Naive thymus-derived CD4-positive, alpha-beta T cell (primary cell): ENCODE data around the gene WDR87. TPM values are rescaled to one million over a fixed set of nuclear protein-coding genes. Genes with fewer than 3 reads are reported as not detected.

Experiments
- ATAC-seq: fragments of 150-1000 bp; cut with Tn5 transposase; 2 replicates; pipeline ENCODE4 v1.10.0; 2021; ENCODE audit warnings: mild to moderate bottlenecking, moderate library complexity
- CTCF ChIA-PET: fragments of 350-600 bp; sonication (Branson Sonifier 250); formaldehyde crosslinking; loops from one replicate; lab custom pipeline; 2021; ENCODE audit warnings: antibody characterized with exemption; lab: Charles Lee
- POLR2A ChIA-PET: fragments of 350-600 bp; sonication (Branson Sonifier 250); formaldehyde crosslinking; loops from one replicate; lab custom pipeline; 2021; ENCODE audit warnings: antibody characterized with exemption, inconsistent platforms; lab: Charles Lee
- DNase-seq, 9 donors: peaks; one replicate each; pipeline versions ENCODE4 v3.0.0 to v3.0.0-alpha.2; 2020 to 2022; ENCODE audit warnings: mixed read lengths in 1 of 9
- H3K27ac ChIP-seq: one replicate; pipeline ENCODE4 v1.7.0; 2013; ENCODE audit warnings: mild to moderate bottlenecking, low read depth, low read length, moderate library complexity
- H3K27me3 ChIP-seq, 2 donors: one replicate each; pipeline ENCODE4 v1.7.0; 2013; ENCODE audit warnings: low read length in 2 of 2, mild to moderate bottlenecking in 2 of 2, moderate library complexity in 2 of 2; ENCODE audit not compliant: control insufficient read depth in 2 of 2, insufficient read depth in 2 of 2
- H3K36me3 ChIP-seq, 3 experiments: 1 replicate in 2 of 3; 2 replicates in 1 of 3; pipeline ENCODE4 v1.7.0; 2013; ENCODE audit warnings: low read length in 3 of 3, mild to moderate bottlenecking in 3 of 3, moderate library complexity in 1 of 3; ENCODE audit not compliant: insufficient read depth in 3 of 3, control insufficient read depth in 2 of 3
- H3K4me1 ChIP-seq, 2 donors: one replicate each; pipeline ENCODE4 v1.7.0; 2013; ENCODE audit warnings: low read length in 2 of 2, mild to moderate bottlenecking in 2 of 2, moderate library complexity in 1 of 2; ENCODE audit not compliant: control insufficient read depth in 2 of 2, insufficient read depth in 2 of 2
- H3K4me3 ChIP-seq: 2 replicates; pipeline ENCODE4 v1.7.0; 2013; ENCODE audit warnings: mild to moderate bottlenecking, low read length
- H3K9me3 ChIP-seq, 3 experiments: 1 replicate in 2 of 3; 2 replicates in 1 of 3; pipeline ENCODE4 v1.7.0; 2013; ENCODE audit warnings: low read length in 3 of 3; ENCODE audit not compliant: control insufficient read depth in 2 of 3
- H3K27ac Mint-ChIP-seq, 9 donors: one replicate each; pipeline ENCODE4 v1.8.0; 2020 to 2022; ENCODE audit warnings: mixed read lengths in 9 of 9, mild to moderate bottlenecking in 8 of 9, moderate library complexity in 5 of 9, inconsistent platforms in 2 of 9
- H3K27me3 Mint-ChIP-seq, 5 donors: one replicate each; pipeline ENCODE4 v1.8.0; 2021 to 2022; ENCODE audit warnings: mixed read lengths in 5 of 5, mild to moderate bottlenecking in 1 of 5
- H3K36me3 Mint-ChIP-seq, 5 donors: one replicate each; pipeline ENCODE4 v1.8.0; 2020 to 2022; ENCODE audit warnings: mixed read lengths in 5 of 5, mild to moderate bottlenecking in 3 of 5, inconsistent platforms in 1 of 5
- H3K4me1 Mint-ChIP-seq, 7 donors: one replicate each; pipeline ENCODE4 v1.8.0; 2020 to 2022; ENCODE audit warnings: mixed read lengths in 7 of 7, mild to moderate bottlenecking in 3 of 7, inconsistent platforms in 1 of 7
- H3K4me3 Mint-ChIP-seq, 10 donors: one replicate each; pipeline ENCODE4 v1.8.0; 2020 to 2022; ENCODE audit warnings: mild to moderate bottlenecking in 10 of 10, mixed read lengths in 10 of 10, moderate library complexity in 6 of 10, inconsistent platforms in 2 of 10
- H3K9me3 Mint-ChIP-seq, 11 donors: one replicate each; pipeline ENCODE4 v1.8.0; 2020 to 2022; ENCODE audit warnings: mixed read lengths in 11 of 11, mild to moderate bottlenecking in 4 of 11, inconsistent platforms in 1 of 11, moderate library complexity in 1 of 11
- intact Hi-C, 2 donors: fragments of 100-400 bp; cut with micrococcal nuclease; formaldehyde crosslinking; loops; one replicate each; pipeline ENCODE4 v1.15.1; 2023
- polyA plus RNA-seq, 2 donors: library from polyadenylated mRNA; unstranded; fragments of 300-500 nt; fragmentation: Illumina TruSeq; gene quantifications; one replicate each; pipeline ENCODE4 v1.2.3, GENCODE V29; 2021
- total RNA-seq, 6 experiments: library from RNA in 5 of 6; stranded (reverse) in 5 of 6; gene quantifications; 1 replicate in 5 of 6; 2 replicates in 1 of 6; pipeline ENCODE4 v1.2.3 and lab custom pipeline; 2021 to 2026

WDR87 gene
- total RNA-seq: not detected
- not detected for polyA plus RNA-seq
- total RNA-seq (lab: John Stamatoyannopoulos, UW): not detected

- ChIA-PET POLR2A (interaction anchor here (0.7 to 2.9 kb wide), 9 partner anchors 143 to 1692 kb away, joined by 3 to 18 read pairs (median 5); partner anchors contain the start of genes FAM98C, MRPS12, PSMD8 and SARS2), CTCF (interaction anchor here (0.7 to 1.3 kb wide), 4 partner anchors 189 to 468 kb away, joined by 3 to 5 read pairs (median 3); partner anchors contain the start of genes CATSPERG and PSMD8)
- ATAC-seq: peak; percentile 33
- Mint-ChIP-seq H3K27ac (peak within 1 kb of the TSS; percentile 67 to 95 (median 90)), H3K4me1 (peaks cover 21 to 37% (median 35%) of the 10 kb centered on the region in 7 donors), H3K9me3 (no peaks in the 10 kb centered on the region), H3K27me3 (peaks cover 0 to 2% (median 0%) of the 10 kb centered on the region in 5 donors), H3K4me3 (peak within 1 kb of the TSS; percentile 69 to 96 (median 90)), H3K36me3 (peaks cover 0 to 10% (median 0%) of the 10 kb centered on the region in 5 donors)
- peak in 8 of 9 donors; percentile 26 to 58 (median 52) for DNase-seq
- Histone ChIP-seq H3K36me3 (peaks cover 0 to 4% (median 0%) of the 10 kb centered on the region in 3 experiments), H3K4me3 (peak within 1 kb of the TSS; percentile 99), H3K27ac (peak within 1 kb of the TSS; percentile 89), H3K4me1 (peaks cover 6 to 9% of the 10 kb centered on the region in 2 donors), H3K9me3 (no peaks in the 10 kb centered on the region), H3K27me3 (no peaks in the 10 kb centered on the region)
- intact Hi-C loops: loop anchor here (2.0 to 10.0 kb wide), 10 partner anchors 127 to 1789 kb away; partner anchors contain the start of genes TBCB (in 1 of the 2), ZNF383 (in 1 of the 2), ZNF527 (in 1 of the 2) and ZNF529 (in 1 of the 2)
Measured at GRCh38 chr19:37905946-37906868, at the start of gene WDR87. Gene WDR87 (minus strand): TSS chr19:37906594. CDS start chr19:37898239, 8,355 bp downstream.

- DNase-seq (no peak), ATAC-seq (no peak)
- no peak overlapping the region for H3K27ac ChIP-seq
- H3K4me1 Mint-ChIP-seq: peaks cover 0 to 13% (median 9%) of the 10 kb centered on the region in 7 donors
- H3K4me1 ChIP-seq: no peaks in the 10 kb centered on the region
- CTCF ChIA-PET: no interaction called here
- peaks cover 0 to 77% (median 17%) of the 10 kb centered on the region in 11 donors for H3K9me3 Mint-ChIP-seq
- no peak overlapping the region for H3K27ac Mint-ChIP-seq
- H3K36me3 ChIP-seq: no peaks in the 10 kb centered on the region
- no peak overlapping the region for H3K4me3 Mint-ChIP-seq
- peaks cover 0 to 10% (median 0%) of the 10 kb centered on the region in 3 experiments for H3K9me3 ChIP-seq
- peaks cover 0 to 43% (median 30%) of the 10 kb centered on the region in 5 donors for H3K36me3 Mint-ChIP-seq
- H3K4me3 ChIP-seq: no peak overlapping the region
- POLR2A ChIA-PET: no interaction called here
- H3K27me3 ChIP-seq: no peaks in the 10 kb centered on the region
- no peaks in the 10 kb centered on the region for H3K27me3 Mint-ChIP-seq
- intact Hi-C loops: no loop called here
Measured at GRCh38 chr19:37955986-37956385, 49.6 kb upstream of the WDR87 start.

GRCh38 chr19:37954421-37954874 is 48.1 kb upstream of the WDR87 start:
- H3K4me3 Mint-ChIP-seq: no peak overlapping the region
- H3K27me3 Mint-ChIP-seq: no peaks in the 10 kb centered on the region
- no peak for ATAC-seq
- peaks cover 0 to 10% (median 0%) of the 10 kb centered on the region in 3 experiments for H3K9me3 ChIP-seq
- peaks cover 0 to 75% (median 15%) of the 10 kb centered on the region in 11 donors for H3K9me3 Mint-ChIP-seq
- ChIA-PET POLR2A (no interaction called here), CTCF (no interaction called here)
- peaks cover 0 to 50% (median 38%) of the 10 kb centered on the region in 5 donors for H3K36me3 Mint-ChIP-seq
- H3K4me1 ChIP-seq: no peaks in the 10 kb centered on the region
- H3K4me1 Mint-ChIP-seq: peaks cover 0 to 11% (median 9%) of the 10 kb centered on the region in 7 donors
- no peaks in the 10 kb centered on the region for H3K36me3 ChIP-seq
- H3K27ac Mint-ChIP-seq: no peak overlapping the region
- no peaks in the 10 kb centered on the region for H3K27me3 ChIP-seq
- H3K27ac ChIP-seq: no peak overlapping the region
- no peak for DNase-seq
- intact Hi-C loops: no loop called here
- no peak overlapping the region for H3K4me3 ChIP-seq

GRCh38 chr19:37953918-37954303 is 47.5 kb upstream of the WDR87 start:
- Histone ChIP-seq H3K36me3 (no peaks in the 10 kb centered on the region), H3K4me1 (no peaks in the 10 kb centered on the region), H3K27me3 (no peaks in the 10 kb centered on the region), H3K9me3 (peaks cover 0 to 10% (median 0%) of the 10 kb centered on the region in 3 experiments), H3K27ac (no peak overlapping the region), H3K4me3 (no peak overlapping the region)
- H3K9me3 Mint-ChIP-seq: peaks cover 0 to 70% (median 12%) of the 10 kb centered on the region in 11 donors
- peaks cover 0 to 51% (median 33%) of the 10 kb centered on the region in 5 donors for H3K36me3 Mint-ChIP-seq
- peaks cover 0 to 9% (median 4%) of the 10 kb centered on the region in 7 donors for H3K4me1 Mint-ChIP-seq
- POLR2A ChIA-PET: no interaction called here
- CTCF ChIA-PET: no interaction called here
- intact Hi-C loops: no loop called here
- DNase-seq: no peak
- no peak overlapping the region for H3K4me3 Mint-ChIP-seq
- no peak for ATAC-seq
- no peaks in the 10 kb centered on the region for H3K27me3 Mint-ChIP-seq
- no peak overlapping the region for H3K27ac Mint-ChIP-seq

- CTCF ChIA-PET: interaction anchor here (1.2 kb wide), 1 partner anchor 51 kb away, joined by 3 read pairs; no protein-coding TSS in a partner anchor
- Histone ChIP-seq H3K4me3 (no peak overlapping the region), H3K4me1 (no peaks in the 10 kb centered on the region), H3K36me3 (no peaks in the 10 kb centered on the region), H3K27me3 (no peaks in the 10 kb centered on the region), H3K27ac (no peak overlapping the region), H3K9me3 (peaks cover 0 to 10% (median 0%) of the 10 kb centered on the region in 3 experiments)
- intact Hi-C loops: no loop called here
- Mint-ChIP-seq H3K9me3 (peaks cover 0 to 69% (median 12%) of the 10 kb centered on the region in 11 donors), H3K4me3 (no peak overlapping the region), H3K4me1 (peaks cover 0 to 9% (median 4%) of the 10 kb centered on the region in 7 donors), H3K27me3 (no peaks in the 10 kb centered on the region), H3K27ac (no peak overlapping the region), H3K36me3 (peaks cover 0 to 45% (median 31%) of the 10 kb centered on the region in 5 donors)
- DNase-seq (no peak), ATAC-seq (no peak)
- POLR2A ChIA-PET: interaction anchor here (0.6 kb wide), 1 partner anchor 9 kb away, joined by 3 read pairs; no protein-coding TSS in a partner anchor
Measured at GRCh38 chr19:37953171-37953917, 47.0 kb upstream of the WDR87 start.

- H3K4me3 Mint-ChIP-seq: no peak overlapping the region
- H3K36me3 Mint-ChIP-seq: peaks cover 0 to 49% (median 35%) of the 10 kb centered on the region in 5 donors
- no peak overlapping the region for H3K4me3 ChIP-seq
- ChIA-PET CTCF (interaction anchor here (1.2 kb wide), 1 partner anchor 49 kb away, joined by 3 read pairs; no protein-coding TSS in a partner anchor), POLR2A (interaction anchor here (0.6 kb wide), 1 partner anchor 1343 kb away, joined by 4 read pairs; no protein-coding TSS in a partner anchor)
- no peak for ATAC-seq
- H3K27me3 ChIP-seq: no peaks in the 10 kb centered on the region
- H3K9me3 ChIP-seq: peaks cover 0 to 4% (median 0%) of the 10 kb centered on the region in 3 experiments
- no peak overlapping the region for H3K27ac ChIP-seq
- no peak for DNase-seq
- no peaks in the 10 kb centered on the region for H3K27me3 Mint-ChIP-seq
- intact Hi-C loops: no loop called here
- H3K4me1 Mint-ChIP-seq: peaks cover 0 to 9% (median 4%) of the 10 kb centered on the region in 7 donors
- H3K27ac Mint-ChIP-seq: no peak overlapping the region
- no peaks in the 10 kb centered on the region for H3K36me3 ChIP-seq
- no peaks in the 10 kb centered on the region for H3K4me1 ChIP-seq
- peaks cover 0 to 63% (median 11%) of the 10 kb centered on the region in 11 donors for H3K9me3 Mint-ChIP-seq
Measured at GRCh38 chr19:37951816-37952210, 45.4 kb upstream of the WDR87 start.
